Mucosa of descending colon (tissue), 3 donors: Measurements from ENCODE around the gene MYO1E. TPM values are rescaled to one million over a fixed set of nuclear protein-coding genes. Genes with fewer than 3 reads are reported as not detected.
A peak's percentile ranks its signal among the peaks of the same experiment; 100 is the strongest.

Experiments
- ATAC-seq: fragments of 200-7000 bp; cut with Tn5 transposase; one replicate; pipeline ENCODE4 v1.9.1; 2020; ENCODE audit warnings: mild to moderate bottlenecking, moderate library complexity
- DNase-seq, 3 donors: peaks; one replicate each; pipeline ENCODE4 v3.0.0-alpha.2; 2020
- H3K36me3 ChIP-seq: fragments of 200-600 bp; one replicate; pipeline ENCODE4 v1.8.0; 2021; ENCODE audit warnings: low read depth, mild to moderate bottlenecking
- H3K4me1 ChIP-seq: fragments of 200-600 bp; one replicate; pipeline ENCODE4 v1.8.0; 2021; ENCODE audit warnings: low read depth, mild to moderate bottlenecking
- H3K4me3 ChIP-seq: fragments of 200-600 bp; one replicate; pipeline ENCODE4 v1.8.0; 2021; ENCODE audit warnings: mild to moderate bottlenecking
- H3K9me3 ChIP-seq: fragments of 200-600 bp; one replicate; pipeline ENCODE4 v1.8.0; 2021; ENCODE audit warnings: mild to moderate bottlenecking
- intact Hi-C, 2 donors: fragments of 100-400 bp; cut with DNase I in 1 of 2; cut with micrococcal nuclease in 1 of 2; formaldehyde crosslinking; loops; one replicate each; pipeline versions ENCODE4 v1.11.0 to v1.11.1; 2022; cut with DNase I, micrococcal nuclease
- total RNA-seq, 3 donors: library from RNA; stranded (reverse); fragmentation: NEBNext Ultra II Directional in 2 of 3; extraction: Animal tissue kit (Norgen Biotek cat#: 25700) in 2 of 3; gene quantifications; one replicate each; pipeline versions ENCODE4 v1.2.1 to v1.2.4, GENCODE V29; 2021 to 2023
- TF ChIP-seq, protein P1 (sequence below): fragments of 200-600 bp; IDR thresholded peaks from one replicate; pipeline ENCODE4 v1.8.0; 2022; ENCODE audit warnings: antibody characterized with exemption, mild to moderate bottlenecking
- donor health status: DM: no; HTN: no; CAD: no; lungs with moderate emphysema.
- donor health status: DM: no; HTN: no; CAD: no.
- donor health status: DM: no; HTN: yes; CAD: no.

The MYO1E gene
- total RNA-seq, 3 donors from 2014 or later, result 189 to 325 (median 283) TPM

DNA sequence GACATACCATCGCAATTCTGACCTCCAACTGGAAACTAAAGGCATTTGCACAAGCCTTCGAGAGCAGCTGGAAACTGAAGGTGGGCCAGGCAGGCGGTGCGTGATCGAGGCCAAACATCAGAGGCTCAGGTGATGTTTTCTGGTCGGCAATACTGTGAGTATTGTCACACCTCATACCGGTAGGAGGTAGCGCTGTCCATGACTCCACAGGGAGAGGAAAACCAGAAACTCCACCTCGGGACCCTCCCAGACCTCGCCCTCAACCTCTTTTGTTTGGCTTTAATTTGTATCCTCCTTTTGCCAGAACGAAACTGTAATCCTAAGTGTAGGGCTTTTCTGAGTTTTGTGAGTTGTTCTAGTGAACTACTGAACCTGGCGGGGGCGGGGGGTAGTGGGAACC is 122.4 kb downstream of the MYO1E start:
- Histone ChIP-seq H3K9me3 (no peaks in the 10 kb centered on the region), H3K36me3 (no peaks in the 10 kb centered on the region), H3K4me3 (no peak overlapping the region), H3K4me1 (peaks cover 9% of the 10 kb centered on the region)
- peak; percentile 63 for ATAC-seq
- intact Hi-C loops, result no loop called here
- TF ChIP-seq, protein P1, sequence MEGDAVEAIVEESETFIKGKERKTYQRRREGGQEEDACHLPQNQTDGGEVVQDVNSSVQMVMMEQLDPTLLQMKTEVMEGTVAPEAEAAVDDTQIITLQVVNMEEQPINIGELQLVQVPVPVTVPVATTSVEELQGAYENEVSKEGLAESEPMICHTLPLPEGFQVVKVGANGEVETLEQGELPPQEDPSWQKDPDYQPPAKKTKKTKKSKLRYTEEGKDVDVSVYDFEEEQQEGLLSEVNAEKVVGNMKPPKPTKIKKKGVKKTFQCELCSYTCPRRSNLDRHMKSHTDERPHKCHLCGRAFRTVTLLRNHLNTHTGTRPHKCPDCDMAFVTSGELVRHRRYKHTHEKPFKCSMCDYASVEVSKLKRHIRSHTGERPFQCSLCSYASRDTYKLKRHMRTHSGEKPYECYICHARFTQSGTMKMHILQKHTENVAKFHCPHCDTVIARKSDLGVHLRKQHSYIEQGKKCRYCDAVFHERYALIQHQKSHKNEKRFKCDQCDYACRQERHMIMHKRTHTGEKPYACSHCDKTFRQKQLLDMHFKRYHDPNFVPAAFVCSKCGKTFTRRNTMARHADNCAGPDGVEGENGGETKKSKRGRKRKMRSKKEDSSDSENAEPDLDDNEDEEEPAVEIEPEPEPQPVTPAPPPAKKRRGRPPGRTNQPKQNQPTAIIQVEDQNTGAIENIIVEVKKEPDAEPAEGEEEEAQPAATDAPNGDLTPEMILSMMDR, result no peak
- DNase-seq, result peak in 1 of 3 donors; percentile 36

DNA sequence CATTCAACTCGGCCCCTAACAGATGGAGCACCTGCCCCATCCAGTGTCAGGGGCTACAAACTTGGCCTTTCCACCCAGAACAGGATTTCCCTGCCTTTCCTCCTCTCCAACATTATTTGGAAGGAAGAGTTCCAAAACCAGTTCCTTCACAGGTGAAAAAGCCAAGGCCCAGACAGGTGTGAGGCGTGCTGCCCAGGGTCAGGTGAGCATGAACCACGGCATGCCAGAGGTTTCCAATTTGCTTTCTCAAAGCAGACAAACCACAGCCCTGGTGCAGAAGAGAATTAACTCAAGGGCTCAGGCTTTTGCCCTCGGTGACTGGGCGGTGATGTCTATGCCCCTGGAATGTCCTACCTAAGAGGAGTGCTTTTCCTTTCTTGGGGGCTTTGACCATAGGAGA is 122.9 kb downstream of the MYO1E start:
- H3K4me1 ChIP-seq, result peaks cover 4% of the 10 kb centered on the region
- DNase-seq (no peak), ATAC-seq (peak; percentile 33)
- no peaks in the 10 kb centered on the region for H3K36me3 ChIP-seq
- intact Hi-C loops, result no loop called here
- TF ChIP-seq, protein P1, result no peak
- H3K4me3 ChIP-seq, result no peak overlapping the region
- H3K9me3 ChIP-seq, result no peaks in the 10 kb centered on the region

DNA sequence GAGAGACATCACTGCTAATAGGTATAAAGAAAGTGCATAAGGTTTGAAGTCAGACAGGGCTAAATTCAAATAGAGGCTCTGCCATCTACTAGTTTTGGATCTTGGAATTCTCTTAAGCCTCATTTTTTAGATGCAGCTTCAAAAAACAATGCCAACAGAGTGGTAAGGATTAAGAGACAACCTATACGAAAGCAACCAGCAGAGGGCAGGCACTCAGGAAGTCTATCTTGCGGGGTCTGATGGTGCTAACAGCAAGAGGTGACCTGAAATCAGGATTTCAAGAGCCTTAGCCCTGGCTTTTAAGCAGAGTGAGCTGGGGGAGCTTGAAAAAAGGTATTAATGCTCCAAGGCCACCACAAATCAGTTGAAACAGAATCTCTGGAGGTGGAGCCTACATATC is 125.3 kb downstream of the MYO1E start:
- Histone ChIP-seq H3K4me3 (no peak overlapping the region), H3K4me1 (peaks cover 3% of the 10 kb centered on the region), H3K9me3 (no peaks in the 10 kb centered on the region), H3K36me3 (no peaks in the 10 kb centered on the region)
- DNase-seq (peak in 1 of 3 donors; percentile 91), ATAC-seq (peak; percentile 77)
- intact Hi-C loops, result no loop called here
- TF ChIP-seq, protein P1, result no peak

DNA sequence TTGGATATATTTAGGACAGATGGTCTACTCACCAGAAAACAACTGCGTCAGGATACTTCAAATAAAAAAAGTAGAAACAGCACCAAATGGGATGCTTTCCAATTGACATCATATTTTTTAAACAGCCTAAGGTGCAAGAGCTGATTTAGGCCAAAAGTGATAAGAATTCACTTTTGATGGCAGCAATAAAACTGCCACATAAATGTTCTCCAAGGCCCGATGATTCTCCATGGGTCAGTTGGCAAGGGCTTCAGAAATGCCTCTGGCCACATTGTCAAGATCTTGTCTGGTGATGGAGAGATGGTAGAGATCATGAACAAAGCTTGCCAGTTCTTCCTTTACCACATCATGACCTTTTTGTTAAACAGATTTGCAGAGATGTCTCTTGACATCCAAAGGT is 127.1 kb downstream of the MYO1E start:
- intact Hi-C loops, result no loop called here
- DNase-seq, result no peak
- Histone ChIP-seq H3K4me1 (peaks cover 3% of the 10 kb centered on the region), H3K9me3 (no peaks in the 10 kb centered on the region), H3K4me3 (no peak overlapping the region), H3K36me3 (no peaks in the 10 kb centered on the region)
- no peak for ATAC-seq
- TF ChIP-seq, protein P1, result no peak

DNA sequence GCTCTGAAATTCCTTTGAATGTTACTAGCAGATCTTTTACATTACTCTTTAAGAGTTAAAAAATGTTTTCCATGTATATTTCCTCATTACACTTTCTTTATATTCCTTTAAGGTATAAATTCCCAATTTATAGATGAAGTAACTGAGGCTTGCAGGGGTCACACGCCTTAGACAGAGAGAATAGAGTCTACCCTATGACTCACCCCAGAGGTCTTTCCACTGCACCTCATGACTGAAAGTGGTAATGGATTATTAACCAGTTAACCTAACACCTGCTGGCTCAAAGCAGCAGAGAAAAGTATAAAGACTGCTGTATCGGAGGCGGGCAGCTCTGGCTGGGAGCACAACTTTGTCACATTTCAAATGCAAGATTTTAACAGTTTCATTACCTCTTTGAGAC is 128.3 kb downstream of the MYO1E start:
- Histone ChIP-seq H3K36me3 (no peaks in the 10 kb centered on the region), H3K4me1 (no peaks in the 10 kb centered on the region), H3K4me3 (no peak overlapping the region), H3K9me3 (no peaks in the 10 kb centered on the region)
- intact Hi-C loops, result no loop called here
- DNase-seq (no peak), ATAC-seq (peak; percentile 15)
- TF ChIP-seq, protein P1, result no peak

DNA sequence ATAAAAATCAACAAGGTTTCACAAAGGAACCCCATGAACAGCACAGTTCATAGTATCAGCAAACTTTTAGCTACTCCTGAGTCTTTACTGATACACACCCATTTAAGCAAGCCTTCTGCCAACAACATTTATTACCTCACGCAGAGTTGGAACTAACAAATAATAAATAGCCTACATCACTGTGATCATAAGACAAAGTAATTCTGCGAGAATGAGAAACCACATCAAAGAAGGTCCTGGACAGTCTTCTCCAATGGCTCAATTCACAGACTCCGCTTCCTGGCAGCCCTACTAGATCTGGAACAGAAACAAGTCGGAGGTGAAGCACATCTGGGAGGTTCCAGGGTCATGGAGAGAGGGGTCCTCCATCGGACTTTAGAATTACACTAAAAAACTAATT is 129.0 kb downstream of the MYO1E start:
- DNase-seq (no peak), ATAC-seq (no peak)
- Histone ChIP-seq H3K4me1 (no peaks in the 10 kb centered on the region), H3K36me3 (no peaks in the 10 kb centered on the region), H3K9me3 (no peaks in the 10 kb centered on the region), H3K4me3 (no peak overlapping the region)
- intact Hi-C loops, result no loop called here
- TF ChIP-seq, protein P1, result no peak
